ENCODE results near the gene NMS. TPM values are rescaled to one million over a fixed set of nuclear protein-coding genes. Genes with fewer than 3 reads are reported as not detected.

The NMS gene, protein sequence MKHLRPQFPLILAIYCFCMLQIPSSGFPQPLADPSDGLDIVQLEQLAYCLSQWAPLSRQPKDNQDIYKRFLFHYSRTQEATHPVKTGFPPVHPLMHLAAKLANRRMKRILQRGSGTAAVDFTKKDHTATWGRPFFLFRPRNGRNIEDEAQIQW
- total RNA-seq, result not detected

DNA sequence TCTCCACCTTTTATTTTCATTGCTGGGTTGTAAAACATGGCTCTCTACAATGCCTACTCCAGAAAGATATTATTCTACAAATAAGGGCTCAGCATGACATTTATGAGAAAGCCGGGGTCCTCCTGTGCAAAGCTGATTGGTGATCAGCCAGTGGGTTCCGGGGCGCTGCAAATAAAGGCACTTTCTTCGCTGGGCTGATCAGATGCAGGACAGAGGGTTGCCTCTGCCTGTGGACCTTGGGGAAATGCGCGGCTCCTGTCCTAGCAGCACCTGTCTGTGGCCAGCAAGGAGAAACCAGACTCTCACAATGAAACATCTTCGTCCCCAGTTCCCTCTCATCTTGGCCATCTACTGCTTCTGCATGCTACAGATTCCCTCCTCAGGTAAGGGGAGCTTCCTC, at the start of gene NMS:
Gene NMS, plus strand, starts transcription at position 301 of the 400 bp plus-strand sequence. Its CDS starts 7 bp downstream, at position 308.
- TF ChIP-seq, protein P1, sequence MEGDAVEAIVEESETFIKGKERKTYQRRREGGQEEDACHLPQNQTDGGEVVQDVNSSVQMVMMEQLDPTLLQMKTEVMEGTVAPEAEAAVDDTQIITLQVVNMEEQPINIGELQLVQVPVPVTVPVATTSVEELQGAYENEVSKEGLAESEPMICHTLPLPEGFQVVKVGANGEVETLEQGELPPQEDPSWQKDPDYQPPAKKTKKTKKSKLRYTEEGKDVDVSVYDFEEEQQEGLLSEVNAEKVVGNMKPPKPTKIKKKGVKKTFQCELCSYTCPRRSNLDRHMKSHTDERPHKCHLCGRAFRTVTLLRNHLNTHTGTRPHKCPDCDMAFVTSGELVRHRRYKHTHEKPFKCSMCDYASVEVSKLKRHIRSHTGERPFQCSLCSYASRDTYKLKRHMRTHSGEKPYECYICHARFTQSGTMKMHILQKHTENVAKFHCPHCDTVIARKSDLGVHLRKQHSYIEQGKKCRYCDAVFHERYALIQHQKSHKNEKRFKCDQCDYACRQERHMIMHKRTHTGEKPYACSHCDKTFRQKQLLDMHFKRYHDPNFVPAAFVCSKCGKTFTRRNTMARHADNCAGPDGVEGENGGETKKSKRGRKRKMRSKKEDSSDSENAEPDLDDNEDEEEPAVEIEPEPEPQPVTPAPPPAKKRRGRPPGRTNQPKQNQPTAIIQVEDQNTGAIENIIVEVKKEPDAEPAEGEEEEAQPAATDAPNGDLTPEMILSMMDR (IDR thresholded peaks at IDR 0.05), result no peak
- TF ChIP-seq EP300 (IDR thresholded peaks at IDR 0.05) (no peak), POLR2A (IDR thresholded peaks at IDR 0.05) (no peak)
- Histone ChIP-seq H3K27me3 (peaks cover 0 to 12% of the 10 kb centered on the region in 2 donors), H3K4me3 (no peak within 1 kb of the TSS), H3K27ac (no peak within 1 kb of the TSS), H3K9me3 (no peaks in the 10 kb centered on the region), H3K36me3 (no peaks in the 10 kb centered on the region), H3K4me1 (no peaks in the 10 kb centered on the region)
- WGBS, 2 donors, result 70 to 75% methylated on average over 7 of the region's 7 CpGs
- no peak for DNase-seq (ENCODE audit: low spot score in 2 of 2)

DNA sequence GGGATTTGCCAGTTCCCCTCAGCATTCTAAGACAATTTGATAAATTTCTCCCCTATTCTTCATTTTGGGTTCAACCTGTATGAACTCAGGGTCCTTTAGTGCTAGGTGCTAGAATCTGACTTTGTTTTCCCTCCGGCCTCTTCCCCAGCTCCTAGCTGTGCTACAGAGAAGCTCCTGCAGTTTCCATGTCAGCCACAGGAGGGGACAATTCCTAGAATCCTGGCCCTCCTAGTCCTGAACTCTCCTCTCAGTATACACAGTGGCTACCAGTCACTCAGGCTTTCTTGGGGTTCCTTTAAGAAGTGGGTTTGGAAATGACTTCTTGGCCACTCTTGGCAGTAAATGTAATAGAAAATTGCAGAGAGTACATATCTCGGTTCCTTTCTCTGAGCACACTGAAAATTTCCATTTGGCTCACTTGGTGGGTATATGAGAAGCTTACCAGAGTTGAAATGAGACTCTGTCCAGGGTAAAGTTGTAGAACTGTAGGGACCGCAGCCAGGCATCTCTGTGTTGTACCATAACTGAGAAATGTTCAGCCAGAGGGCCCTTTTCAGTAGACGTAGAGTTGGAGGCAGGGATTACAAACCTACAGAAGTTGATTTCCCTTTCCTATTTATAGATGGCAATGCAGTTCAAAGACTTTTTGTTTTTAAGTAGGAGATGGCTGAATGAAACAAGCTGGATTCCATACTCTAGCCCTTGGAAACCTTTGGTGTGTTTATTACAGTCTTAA, 47.8 kb upstream of the NMS start:
- WGBS, 2 donors, result 71 to 78% methylated on average over 4 of the region's 4 CpGs
- H3K27me3 ChIP-seq, result no peaks in the 10 kb centered on the region
- no peak overlapping the region for H3K27ac ChIP-seq
- DNase-seq (ENCODE audit: low spot score in 2 of 2), result no peak
- H3K4me1 ChIP-seq, result peaks cover 0 to 6% (median 2%) of the 10 kb centered on the region in 4 donors
- H3K36me3 ChIP-seq, result no peaks in the 10 kb centered on the region
- no peak overlapping the region for H3K4me3 ChIP-seq
- no peak for TF ChIP-seq EP300 (IDR thresholded peaks at IDR 0.05)
- no peak for TF ChIP-seq POLR2A (IDR thresholded peaks at IDR 0.05)
- TF ChIP-seq, protein P1 (IDR thresholded peaks at IDR 0.05), result peak in 2 of 5 experiments; percentile 31 to 33
- H3K9me3 ChIP-seq, result no peaks in the 10 kb centered on the region

DNA sequence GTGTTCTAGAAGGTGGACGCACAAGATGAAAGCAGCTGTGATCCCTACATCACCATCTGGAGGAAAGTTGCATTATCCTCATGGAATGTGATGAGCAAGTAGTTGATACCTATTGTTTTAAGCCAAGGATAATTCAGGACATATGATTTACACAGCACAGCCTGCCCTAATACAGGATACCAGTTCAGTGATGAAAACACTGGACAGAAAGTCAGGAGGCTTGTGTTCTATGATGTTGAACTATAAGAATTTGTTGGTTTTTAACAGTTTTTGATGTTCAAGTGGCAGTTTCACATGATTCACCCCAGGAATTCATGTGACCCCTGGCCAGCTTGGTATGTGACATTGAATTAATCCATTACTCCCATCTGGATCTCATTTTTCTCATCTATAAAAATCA, 46.7 kb upstream of the NMS start:
- DNase-seq (ENCODE audit: low spot score in 2 of 2), result no peak
- H3K9me3 ChIP-seq, result no peaks in the 10 kb centered on the region
- H3K27me3 ChIP-seq, result no peaks in the 10 kb centered on the region
- TF ChIP-seq POLR2A (IDR thresholded peaks at IDR 0.05), result no peak
- TF ChIP-seq, protein P1 (IDR thresholded peaks at IDR 0.05), result no peak
- no peak for TF ChIP-seq EP300 (IDR thresholded peaks at IDR 0.05)
- no peaks in the 10 kb centered on the region for H3K4me1 ChIP-seq
- 67 to 94% methylated on average over 1 of the region's 1 CpG for WGBS, 2 donors
- H3K36me3 ChIP-seq, result no peaks in the 10 kb centered on the region
- H3K4me3 ChIP-seq, result no peak overlapping the region
- no peak overlapping the region for H3K27ac ChIP-seq

DNA sequence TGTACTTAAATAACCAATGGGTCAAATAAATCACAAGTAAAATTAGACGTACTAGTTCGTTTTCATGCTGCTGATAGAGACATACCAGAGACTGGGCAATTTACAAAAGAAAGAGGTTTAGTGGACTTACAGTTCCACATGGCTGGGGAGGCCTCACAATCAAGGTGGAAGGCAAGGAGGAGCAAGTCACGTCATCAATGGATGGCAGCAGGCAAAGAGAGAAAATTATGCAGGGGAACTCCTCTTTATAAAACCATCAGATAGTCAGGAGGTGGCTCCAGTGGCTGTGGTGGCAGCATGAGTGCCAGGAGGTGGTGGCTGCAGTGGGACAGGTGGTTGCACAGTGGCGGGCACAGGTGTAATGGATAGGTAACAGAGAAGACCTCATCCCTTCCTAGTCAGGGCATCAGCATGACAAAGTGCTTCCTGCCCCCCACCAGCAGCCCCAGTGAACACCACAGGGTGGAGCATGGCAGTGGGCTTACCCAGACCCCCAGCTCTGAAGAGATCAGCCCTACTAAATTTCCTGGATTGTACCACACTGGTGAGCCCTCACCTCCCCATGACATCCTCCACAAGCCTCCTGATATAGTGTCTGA, 45.9 kb upstream of the NMS start:
- no peaks in the 10 kb centered on the region for H3K4me1 ChIP-seq
- no peak overlapping the region for H3K4me3 ChIP-seq
- TF ChIP-seq EP300 (IDR thresholded peaks at IDR 0.05) (no peak), POLR2A (IDR thresholded peaks at IDR 0.05) (no peak)
- TF ChIP-seq, protein P1 (IDR thresholded peaks at IDR 0.05), result no peak
- 82 to 87% methylated on average over 4 of the region's 4 CpGs for WGBS, 2 donors
- H3K9me3 ChIP-seq, result no peaks in the 10 kb centered on the region
- no peak overlapping the region for H3K27ac ChIP-seq
- H3K36me3 ChIP-seq, result no peaks in the 10 kb centered on the region
- no peaks in the 10 kb centered on the region for H3K27me3 ChIP-seq
- DNase-seq (ENCODE audit: low spot score in 2 of 2), result no peak

DNA sequence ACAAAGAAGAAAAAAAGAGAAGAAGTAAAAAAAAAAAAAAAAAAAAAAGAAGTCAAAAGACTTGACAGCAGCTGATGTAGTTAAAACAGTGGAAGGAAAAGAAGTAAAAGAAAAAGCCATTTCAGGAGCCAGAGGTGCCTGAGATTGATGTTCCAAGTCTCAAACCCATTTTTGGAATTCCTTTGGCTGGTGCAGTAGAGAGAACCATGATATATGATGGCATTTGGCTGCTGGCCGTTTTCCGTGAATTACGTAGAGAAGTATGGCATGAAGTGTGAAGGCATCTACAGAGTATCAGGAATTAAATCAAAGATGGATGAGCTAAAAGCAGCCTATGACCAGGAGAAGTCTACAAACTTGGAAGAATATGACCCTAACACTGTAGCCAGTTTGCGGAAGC, 45.2 kb upstream of the NMS start:
- WGBS, 2 donors, result 74 to 78% methylated on average over 4 of the region's 4 CpGs
- Histone ChIP-seq H3K4me3 (no peak overlapping the region), H3K4me1 (no peaks in the 10 kb centered on the region), H3K27me3 (no peaks in the 10 kb centered on the region), H3K9me3 (no peaks in the 10 kb centered on the region), H3K36me3 (no peaks in the 10 kb centered on the region), H3K27ac (no peak overlapping the region)
- TF ChIP-seq POLR2A (IDR thresholded peaks at IDR 0.05) (no peak), EP300 (IDR thresholded peaks at IDR 0.05) (no peak)
- TF ChIP-seq, protein P1 (IDR thresholded peaks at IDR 0.05), result no peak
- DNase-seq (ENCODE audit: low spot score in 2 of 2), result no peak

Measured in tibial nerve (tissue), 4 donors.